GM12875 (cell line): Measurements from ENCODE around the gene MTARC2.

Source experiments
- H3K4me3 ChIP-seq: one replicate; pipeline ENCODE4 v1.5.1; 2011; ENCODE audit warnings: low read depth, low read length, control low read depth
- TF ChIP-seq, protein P1 (sequence below): IDR thresholded peaks from 2 replicates; pipeline ENCODE4 v1.5.1; 2011; ENCODE audit warnings: low read depth, mild to moderate bottlenecking, control low read depth, inconsistent platforms, low read length, moderate library complexity, borderline replicate concordance; ENCODE audit not compliant: insufficient read depth

Gene MTARC2

GRCh38 chr1:220783453-220783852, 35.3 kb downstream of the MTARC2 start:
- no peak overlapping the region for H3K4me3 ChIP-seq
- TF ChIP-seq, protein P1, sequence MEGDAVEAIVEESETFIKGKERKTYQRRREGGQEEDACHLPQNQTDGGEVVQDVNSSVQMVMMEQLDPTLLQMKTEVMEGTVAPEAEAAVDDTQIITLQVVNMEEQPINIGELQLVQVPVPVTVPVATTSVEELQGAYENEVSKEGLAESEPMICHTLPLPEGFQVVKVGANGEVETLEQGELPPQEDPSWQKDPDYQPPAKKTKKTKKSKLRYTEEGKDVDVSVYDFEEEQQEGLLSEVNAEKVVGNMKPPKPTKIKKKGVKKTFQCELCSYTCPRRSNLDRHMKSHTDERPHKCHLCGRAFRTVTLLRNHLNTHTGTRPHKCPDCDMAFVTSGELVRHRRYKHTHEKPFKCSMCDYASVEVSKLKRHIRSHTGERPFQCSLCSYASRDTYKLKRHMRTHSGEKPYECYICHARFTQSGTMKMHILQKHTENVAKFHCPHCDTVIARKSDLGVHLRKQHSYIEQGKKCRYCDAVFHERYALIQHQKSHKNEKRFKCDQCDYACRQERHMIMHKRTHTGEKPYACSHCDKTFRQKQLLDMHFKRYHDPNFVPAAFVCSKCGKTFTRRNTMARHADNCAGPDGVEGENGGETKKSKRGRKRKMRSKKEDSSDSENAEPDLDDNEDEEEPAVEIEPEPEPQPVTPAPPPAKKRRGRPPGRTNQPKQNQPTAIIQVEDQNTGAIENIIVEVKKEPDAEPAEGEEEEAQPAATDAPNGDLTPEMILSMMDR, result no peak

DNA sequence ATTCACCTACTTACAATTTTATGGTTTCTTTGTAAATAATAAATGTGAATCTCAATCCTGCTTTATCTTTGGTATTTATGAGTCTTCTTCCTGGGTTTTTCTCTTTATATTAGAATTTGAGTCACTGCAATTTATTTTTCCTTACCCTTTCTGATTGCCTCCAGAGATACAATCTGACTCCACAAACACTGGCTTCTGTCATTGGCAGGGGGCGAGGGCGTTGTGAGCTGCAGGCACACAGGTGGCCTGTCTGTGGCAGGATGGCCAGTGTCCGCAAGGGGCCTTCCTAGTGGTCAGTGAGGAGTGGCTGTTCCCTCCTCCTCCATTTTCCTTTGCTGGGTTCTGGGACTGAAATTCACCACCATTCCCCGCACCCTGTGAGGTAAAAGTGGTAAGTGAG, 36.6 kb downstream of the MTARC2 start:
- H3K4me3 ChIP-seq, result no peak overlapping the region
- TF ChIP-seq, protein P1, result no peak

GRCh38 chr1:220785166-220786056, 37.3 kb downstream of the MTARC2 start:
- TF ChIP-seq, protein P1, result no peak
- no peak overlapping the region for H3K4me3 ChIP-seq

- TF ChIP-seq, protein P1, result no peak
- no peak overlapping the region for H3K4me3 ChIP-seq
Measured at GRCh38 chr1:220786057-220786336, 37.9 kb downstream of the MTARC2 start.

DNA sequence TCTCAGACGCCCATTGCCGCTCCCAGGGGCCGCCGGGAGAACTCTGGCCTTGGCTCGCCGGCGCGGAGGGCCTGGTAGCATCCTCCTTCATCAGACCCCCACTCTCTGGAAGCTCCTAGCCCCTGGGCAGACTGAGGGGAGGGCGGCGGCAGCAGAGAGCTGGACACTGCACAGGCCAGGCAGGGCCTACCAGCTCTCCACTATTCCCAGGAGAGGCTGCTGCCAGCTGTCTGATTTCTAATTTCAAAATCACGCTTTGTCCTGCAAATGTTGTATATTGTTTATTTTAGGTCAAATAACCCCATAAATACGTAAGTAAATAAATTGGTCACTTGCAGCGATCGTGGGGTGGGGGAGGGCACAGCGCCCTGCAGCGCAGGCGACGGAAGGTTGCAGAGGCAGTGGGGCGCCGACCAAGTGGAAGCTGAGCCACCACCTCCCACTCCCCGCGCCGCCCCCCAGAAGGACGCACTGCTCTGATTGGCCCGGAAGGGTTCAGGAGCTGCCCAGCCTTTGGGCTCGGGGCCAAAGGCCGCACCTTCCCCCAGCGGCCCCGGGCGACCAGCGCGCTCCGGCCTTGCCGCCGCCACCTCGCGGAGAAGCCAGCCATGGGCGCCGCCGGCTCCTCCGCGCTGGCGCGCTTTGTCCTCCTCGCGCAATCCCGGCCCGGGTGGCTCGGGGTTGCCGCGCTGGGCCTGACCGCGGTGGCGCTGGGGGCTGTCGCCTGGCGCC, 38.4 kb downstream of the MTARC2 start, which contains the start of gene MTARC1:
MTARC1 (plus strand) TSS at position 577 of the 732 bp plus-strand sequence; CDS start at position 609, 32 bp downstream.
- TF ChIP-seq, protein P1, result peak; percentile 16; the same call in 1 of the 2 replicates
- H3K4me3 ChIP-seq, result no peak within 1 kb of the TSS

DNA sequence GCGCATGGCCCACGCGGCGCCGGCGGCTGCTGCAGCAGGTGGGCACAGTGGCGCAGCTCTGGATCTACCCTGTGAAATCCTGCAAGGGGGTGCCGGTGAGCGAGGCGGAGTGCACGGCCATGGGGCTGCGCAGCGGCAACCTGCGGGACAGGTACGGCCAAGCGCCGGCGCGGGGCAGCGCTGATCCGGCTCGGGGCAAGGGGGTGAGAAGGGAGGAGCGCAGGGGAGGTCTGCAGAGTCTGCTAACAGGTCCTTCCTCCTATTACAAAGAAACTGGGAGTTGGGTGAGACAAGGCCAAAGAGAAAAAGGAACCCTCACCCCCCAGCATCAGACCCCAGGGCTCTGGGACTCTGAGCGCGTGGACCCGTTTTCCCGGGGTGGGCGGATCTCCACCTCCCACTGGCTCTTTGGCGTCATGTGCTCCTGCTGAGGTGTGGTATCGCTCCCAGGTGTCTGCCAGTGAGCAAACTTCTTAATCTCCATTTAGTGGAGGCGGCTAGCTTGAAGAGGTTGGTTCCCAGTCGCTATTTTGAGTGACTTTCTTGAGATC, 39.0 kb downstream of the MTARC2 start:
- H3K4me3 ChIP-seq, result no peak overlapping the region
- TF ChIP-seq, protein P1, result no peak
